HL-60 (cell line): ENCODE measurements around the gene ABI3BP.

Source experiments
- DNase-seq, 2 experiments: peaks; one replicate each; pipeline ENCODE4 v3.0.0-alpha.2; 2010 to 2020; ENCODE audit warnings: low read depth in 1 of 2, low spot score in 1 of 2
- H3K27ac ChIP-seq: fragments of 250-450 bp; sonication (Bioruptor Pico); replicated peaks from 2 replicates; pipeline ENCODE4 v1.5.1; 2020; ENCODE audit warnings: mild to moderate bottlenecking, moderate library complexity
- H3K27me3 ChIP-seq: fragments of 250-450 bp; sonication (Bioruptor Pico); 2 replicates; pipeline ENCODE4 v1.5.1; 2021; ENCODE audit warnings: mild to moderate bottlenecking, moderate library complexity; ENCODE audit not compliant: insufficient read depth, poor library complexity, severe bottlenecking
- H3K4me3 ChIP-seq: replicated peaks from 2 replicates; pipeline ENCODE4 v1.5.1; 2011; ENCODE audit warnings: mild to moderate bottlenecking, control low read depth, low read length; ENCODE audit not compliant: insufficient read depth
- GABPA ChIP-seq: IDR thresholded peaks from 2 replicates; pipeline ENCODE4 v1.6.1; 2012; ENCODE audit warnings: low read depth
- POLR2AphosphoS5 ChIP-seq: IDR thresholded peaks from 2 replicates; pipeline ENCODE4 v1.6.1; 2012; ENCODE audit warnings: low read depth
- SPI1 ChIP-seq: IDR thresholded peaks from 2 replicates; pipeline ENCODE4 v1.6.1; 2012; ENCODE audit warnings: low read depth, mild to moderate bottlenecking, borderline replicate concordance
- TF ChIP-seq, protein P1 (sequence below): IDR thresholded peaks from 2 replicates; pipeline ENCODE4 v1.6.1; 2012; ENCODE audit warnings: low read depth; ENCODE audit not compliant: insufficient replicate concordance
- TF ChIP-seq, protein P2 (sequence below): IDR thresholded peaks from one replicate; pipeline ENCODE4 v1.5.1; 2011; ENCODE audit warnings: low read length, control low read depth, inconsistent platforms; ENCODE audit not compliant: insufficient read depth

The ABI3BP gene

DNA sequence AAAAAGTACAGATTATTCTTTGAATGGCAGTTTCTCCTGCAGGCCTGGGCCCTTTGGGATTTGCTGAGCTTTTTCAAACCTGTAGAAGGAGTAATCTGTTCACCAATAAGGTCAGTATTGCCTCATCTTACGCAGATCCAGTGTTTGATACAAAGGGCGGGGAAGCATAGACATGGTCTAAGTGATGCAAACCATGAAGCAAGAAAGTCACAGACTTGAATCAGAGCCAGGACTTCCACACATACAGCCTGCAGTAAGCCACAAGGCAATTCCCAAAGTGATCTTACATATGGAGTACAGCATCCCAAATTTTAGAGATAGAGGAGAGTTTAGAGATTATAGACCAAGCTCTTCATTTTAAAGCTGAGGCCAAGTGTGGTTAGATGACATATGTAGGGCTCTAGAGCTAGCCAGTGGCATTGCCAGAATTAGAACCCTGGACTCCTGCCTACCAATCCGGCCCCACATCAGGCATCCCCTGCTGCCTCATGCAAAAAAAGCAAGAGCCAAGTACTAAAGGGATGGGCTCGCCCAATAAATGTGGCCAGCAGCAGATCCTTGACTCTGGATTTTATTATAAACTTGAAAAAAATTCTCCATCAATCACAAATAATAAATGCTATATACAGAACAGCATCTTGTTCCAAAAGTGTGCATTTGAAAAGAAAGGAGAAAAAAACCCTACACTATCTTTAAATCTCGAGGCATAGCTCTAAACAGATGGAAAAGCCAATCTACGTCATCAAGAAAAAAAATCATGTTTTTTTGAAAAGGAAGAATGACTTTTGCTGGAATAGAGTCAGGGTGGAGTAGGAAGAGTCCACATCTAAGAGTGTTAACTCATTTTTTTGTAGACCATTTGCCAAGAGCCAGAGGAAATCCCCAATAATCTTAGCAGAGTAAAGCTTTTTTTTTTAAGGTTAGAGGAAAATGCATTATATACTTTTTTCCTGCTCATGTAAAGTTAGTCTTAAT is 24.0 kb downstream of the ABI3BP start:
- H3K27me3 ChIP-seq, result no peaks in the 10 kb centered on the region
- TF ChIP-seq GABPA (no peak), SPI1 (no peak), POLR2AphosphoS5 (no peak)
- TF ChIP-seq, protein P1, sequence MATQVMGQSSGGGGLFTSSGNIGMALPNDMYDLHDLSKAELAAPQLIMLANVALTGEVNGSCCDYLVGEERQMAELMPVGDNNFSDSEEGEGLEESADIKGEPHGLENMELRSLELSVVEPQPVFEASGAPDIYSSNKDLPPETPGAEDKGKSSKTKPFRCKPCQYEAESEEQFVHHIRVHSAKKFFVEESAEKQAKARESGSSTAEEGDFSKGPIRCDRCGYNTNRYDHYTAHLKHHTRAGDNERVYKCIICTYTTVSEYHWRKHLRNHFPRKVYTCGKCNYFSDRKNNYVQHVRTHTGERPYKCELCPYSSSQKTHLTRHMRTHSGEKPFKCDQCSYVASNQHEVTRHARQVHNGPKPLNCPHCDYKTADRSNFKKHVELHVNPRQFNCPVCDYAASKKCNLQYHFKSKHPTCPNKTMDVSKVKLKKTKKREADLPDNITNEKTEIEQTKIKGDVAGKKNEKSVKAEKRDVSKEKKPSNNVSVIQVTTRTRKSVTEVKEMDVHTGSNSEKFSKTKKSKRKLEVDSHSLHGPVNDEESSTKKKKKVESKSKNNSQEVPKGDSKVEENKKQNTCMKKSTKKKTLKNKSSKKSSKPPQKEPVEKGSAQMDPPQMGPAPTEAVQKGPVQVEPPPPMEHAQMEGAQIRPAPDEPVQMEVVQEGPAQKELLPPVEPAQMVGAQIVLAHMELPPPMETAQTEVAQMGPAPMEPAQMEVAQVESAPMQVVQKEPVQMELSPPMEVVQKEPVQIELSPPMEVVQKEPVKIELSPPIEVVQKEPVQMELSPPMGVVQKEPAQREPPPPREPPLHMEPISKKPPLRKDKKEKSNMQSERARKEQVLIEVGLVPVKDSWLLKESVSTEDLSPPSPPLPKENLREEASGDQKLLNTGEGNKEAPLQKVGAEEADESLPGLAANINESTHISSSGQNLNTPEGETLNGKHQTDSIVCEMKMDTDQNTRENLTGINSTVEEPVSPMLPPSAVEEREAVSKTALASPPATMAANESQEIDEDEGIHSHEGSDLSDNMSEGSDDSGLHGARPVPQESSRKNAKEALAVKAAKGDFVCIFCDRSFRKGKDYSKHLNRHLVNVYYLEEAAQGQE, result no peak
- TF ChIP-seq, protein P2, sequence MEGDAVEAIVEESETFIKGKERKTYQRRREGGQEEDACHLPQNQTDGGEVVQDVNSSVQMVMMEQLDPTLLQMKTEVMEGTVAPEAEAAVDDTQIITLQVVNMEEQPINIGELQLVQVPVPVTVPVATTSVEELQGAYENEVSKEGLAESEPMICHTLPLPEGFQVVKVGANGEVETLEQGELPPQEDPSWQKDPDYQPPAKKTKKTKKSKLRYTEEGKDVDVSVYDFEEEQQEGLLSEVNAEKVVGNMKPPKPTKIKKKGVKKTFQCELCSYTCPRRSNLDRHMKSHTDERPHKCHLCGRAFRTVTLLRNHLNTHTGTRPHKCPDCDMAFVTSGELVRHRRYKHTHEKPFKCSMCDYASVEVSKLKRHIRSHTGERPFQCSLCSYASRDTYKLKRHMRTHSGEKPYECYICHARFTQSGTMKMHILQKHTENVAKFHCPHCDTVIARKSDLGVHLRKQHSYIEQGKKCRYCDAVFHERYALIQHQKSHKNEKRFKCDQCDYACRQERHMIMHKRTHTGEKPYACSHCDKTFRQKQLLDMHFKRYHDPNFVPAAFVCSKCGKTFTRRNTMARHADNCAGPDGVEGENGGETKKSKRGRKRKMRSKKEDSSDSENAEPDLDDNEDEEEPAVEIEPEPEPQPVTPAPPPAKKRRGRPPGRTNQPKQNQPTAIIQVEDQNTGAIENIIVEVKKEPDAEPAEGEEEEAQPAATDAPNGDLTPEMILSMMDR, result no peak
- H3K27ac ChIP-seq, result no peak overlapping the region
- H3K4me3 ChIP-seq, result no peak overlapping the region
- DNase-seq, result no peak

DNA sequence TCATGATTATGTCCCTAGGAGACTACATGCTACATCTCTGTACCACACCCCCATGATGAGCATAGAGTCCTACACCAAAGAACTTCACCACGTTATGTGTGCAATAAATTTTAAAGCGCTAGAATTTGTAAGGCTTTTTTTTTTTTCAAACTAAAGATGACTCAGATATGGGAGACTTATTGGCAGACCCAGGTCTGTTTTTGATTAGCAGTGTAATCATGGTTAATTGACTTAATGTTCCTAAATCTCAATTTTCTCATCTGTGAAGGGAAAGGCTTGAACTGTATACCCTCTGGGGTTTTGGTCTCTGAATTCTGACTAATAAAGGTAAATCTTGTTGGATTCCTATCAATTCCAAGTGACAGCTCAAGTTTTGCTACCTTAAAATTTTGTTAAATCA is 26.4 kb downstream of the ABI3BP start:
- DNase-seq, result no peak
- Histone ChIP-seq H3K27me3 (no peaks in the 10 kb centered on the region), H3K27ac (no peak overlapping the region), H3K4me3 (no peak overlapping the region)
- TF ChIP-seq, protein P1, result no peak
- TF ChIP-seq POLR2AphosphoS5, result no peak
- TF ChIP-seq, protein P2, result no peak
- TF ChIP-seq GABPA, result no peak
- no peak for TF ChIP-seq SPI1

DNA sequence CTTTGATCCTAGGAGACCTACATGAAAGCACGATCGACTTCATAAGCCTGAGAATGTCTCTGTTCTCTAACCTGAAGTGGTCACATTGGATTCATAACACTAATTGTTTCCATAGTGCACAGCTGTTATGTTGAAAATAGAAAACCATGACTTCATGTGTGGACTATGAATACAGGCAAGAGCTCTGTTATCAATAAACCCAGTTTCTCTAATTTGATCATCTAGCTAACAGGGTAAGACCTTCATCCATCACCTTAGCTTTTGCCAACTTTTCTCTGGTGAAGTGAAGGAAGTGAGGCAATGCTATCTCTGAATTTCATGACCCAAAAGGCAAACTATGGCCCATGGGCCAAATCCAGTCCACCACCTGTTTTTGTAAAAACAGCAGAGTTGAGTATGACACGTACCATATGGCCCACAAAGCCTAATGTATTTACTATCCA is 27.2 kb downstream of the ABI3BP start:
- TF ChIP-seq, protein P2, result no peak
- TF ChIP-seq POLR2AphosphoS5 (no peak), SPI1 (no peak), GABPA (no peak)
- TF ChIP-seq, protein P1, result no peak
- no peak for DNase-seq
- H3K27me3 ChIP-seq, result no peaks in the 10 kb centered on the region
- H3K4me3 ChIP-seq, result no peak overlapping the region
- no peak overlapping the region for H3K27ac ChIP-seq
